Stimulated activated CD4-positive, alpha-beta T cell treated with anti-CD3 and anti-CD28 coated beads, Interleukin-2, amount 100 ng/mL, for 4 hours (primary cell): ENCODE results near the gene STRAP.

ENCODE experiments used
- DNase-seq: peaks from one replicate; pipeline ENCODE4 v3.0.0-alpha.2; 2020; ENCODE audit warnings: low read depth

The STRAP gene, protein sequence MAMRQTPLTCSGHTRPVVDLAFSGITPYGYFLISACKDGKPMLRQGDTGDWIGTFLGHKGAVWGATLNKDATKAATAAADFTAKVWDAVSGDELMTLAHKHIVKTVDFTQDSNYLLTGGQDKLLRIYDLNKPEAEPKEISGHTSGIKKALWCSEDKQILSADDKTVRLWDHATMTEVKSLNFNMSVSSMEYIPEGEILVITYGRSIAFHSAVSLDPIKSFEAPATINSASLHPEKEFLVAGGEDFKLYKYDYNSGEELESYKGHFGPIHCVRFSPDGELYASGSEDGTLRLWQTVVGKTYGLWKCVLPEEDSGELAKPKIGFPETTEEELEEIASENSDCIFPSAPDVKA

DNA sequence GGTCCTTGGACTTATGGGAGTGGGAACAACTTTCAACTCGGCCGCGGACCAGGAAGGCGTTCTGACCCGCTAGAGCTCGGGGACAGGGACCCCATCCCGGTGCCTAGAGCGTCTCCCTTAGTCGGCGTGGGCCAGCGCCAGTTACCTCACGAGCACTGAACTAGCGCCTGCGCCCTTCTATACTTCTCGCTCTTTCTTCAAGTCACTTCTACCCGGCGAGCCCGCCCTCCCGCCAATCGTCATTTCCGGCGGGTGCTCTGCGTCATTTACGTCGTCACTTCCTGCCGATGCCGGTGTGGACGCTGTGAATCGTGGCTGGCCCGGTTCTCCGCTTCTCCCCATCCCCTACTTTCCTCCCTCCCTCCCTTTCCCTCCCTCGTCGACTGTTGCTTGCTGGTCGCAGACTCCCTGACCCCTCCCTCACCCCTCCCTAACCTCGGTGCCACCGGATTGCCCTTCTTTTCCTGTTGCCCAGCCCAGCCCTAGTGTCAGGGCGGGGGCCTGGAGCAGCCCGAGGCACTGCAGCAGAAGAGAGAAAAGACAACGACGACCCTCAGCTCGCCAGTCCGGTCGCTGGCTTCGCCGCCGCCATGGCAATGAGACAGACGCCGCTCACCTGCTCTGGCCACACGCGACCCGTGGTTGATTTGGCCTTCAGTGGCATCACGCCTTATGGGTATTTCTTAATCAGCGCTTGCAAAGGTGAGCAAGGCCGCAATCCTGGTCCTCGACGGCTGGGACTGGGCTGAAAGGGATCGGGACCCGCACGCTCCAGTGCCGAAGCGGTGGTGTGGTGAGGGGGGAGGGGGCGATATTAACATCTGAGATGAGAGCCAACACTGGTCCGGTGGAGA is at the start of gene STRAP:
Gene STRAP (plus strand): TSS at position 270 of the 854 bp plus-strand sequence. CDS start 321 bp downstream, at position 591.
- peak; percentile 93 for DNase-seq

DNA sequence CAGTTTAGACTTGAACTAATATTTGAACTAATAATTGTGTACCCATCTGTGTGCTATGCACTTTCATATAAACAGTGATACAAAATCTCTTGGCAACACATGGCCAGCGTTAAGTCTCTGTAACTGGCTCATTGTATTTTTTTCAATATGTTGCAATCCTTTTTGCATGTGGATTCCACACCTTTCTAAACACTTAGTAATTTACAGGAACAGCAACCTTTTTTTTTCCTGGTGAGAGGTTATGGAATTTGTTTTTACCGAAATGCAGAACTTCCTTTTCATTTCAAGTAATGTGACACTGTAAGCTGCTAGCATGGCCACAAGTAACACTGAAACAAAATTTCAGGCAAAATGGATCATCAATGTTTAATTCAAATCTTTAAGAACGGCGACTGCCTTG is 47.6 kb upstream of the STRAP start:
- DNase-seq: no peak

DNA sequence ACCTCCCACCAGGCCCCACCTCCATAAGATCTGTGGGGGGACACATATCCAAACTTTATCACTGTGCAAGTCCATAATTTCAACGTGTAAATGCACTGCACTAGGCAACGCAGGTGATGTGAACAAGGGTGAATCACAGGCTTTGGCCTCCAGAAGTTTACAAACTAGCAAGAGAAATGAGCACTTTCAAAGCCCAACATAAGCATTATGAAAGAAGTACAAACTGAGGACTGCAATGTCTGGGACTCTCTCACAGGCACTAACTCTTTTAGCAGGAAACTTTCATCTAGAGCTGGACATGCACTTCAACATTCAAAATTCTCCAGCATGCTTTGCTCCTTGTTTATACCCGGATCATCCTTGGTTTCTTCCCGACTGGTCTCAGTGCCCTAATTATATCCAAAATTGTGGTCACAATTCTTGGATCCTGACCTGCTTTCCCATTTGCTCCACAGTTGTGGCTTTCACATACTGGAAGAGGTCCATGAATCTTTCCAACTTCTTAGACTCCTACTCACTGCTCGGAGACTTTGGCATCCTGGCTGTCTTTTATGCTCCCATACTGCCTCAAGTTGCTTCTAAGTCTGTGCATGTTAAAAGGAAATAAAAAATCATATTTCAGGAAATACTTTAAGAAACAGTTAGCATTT is 44.9 kb upstream of the STRAP start:
- DNase-seq: no peak

DNA sequence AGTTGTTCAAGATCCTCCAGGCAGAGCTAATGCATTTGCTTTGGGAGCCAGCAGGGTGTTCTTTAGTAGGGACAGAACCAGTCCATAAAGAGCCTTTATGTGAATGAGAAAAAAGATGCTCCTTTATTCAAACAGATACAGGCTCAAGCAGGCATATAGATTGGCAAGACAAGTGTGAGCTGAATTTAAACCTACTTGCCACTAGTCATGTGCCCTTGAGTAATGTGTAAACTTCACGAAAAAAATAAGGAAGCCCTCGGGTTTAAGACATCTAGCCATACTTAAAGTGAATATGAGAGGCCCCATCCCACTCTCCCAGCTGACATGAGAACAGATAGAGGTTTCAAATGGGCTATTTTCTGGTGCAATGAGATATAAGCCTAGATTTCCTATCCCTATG is 43.1 kb upstream of the STRAP start:
- DNase-seq: no peak

DNA sequence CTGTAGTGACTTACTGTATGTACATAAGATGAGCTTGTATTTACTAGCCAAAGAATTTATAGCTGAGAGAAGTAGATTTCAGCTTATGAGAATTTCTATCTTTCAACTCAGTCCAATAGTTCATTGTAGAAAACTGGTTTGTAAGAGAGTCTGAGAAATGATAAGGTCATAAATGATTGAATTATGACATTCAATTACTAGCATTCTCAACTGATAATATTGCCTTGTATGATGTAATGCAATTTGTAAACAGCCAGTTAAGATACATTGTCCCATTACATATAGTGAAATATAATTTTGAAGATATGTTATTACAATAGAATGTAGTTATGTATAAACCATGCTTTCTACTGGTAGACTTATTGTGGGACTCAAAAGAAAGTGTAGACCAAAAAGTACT is 42.5 kb upstream of the STRAP start:
- no peak for DNase-seq

DNA sequence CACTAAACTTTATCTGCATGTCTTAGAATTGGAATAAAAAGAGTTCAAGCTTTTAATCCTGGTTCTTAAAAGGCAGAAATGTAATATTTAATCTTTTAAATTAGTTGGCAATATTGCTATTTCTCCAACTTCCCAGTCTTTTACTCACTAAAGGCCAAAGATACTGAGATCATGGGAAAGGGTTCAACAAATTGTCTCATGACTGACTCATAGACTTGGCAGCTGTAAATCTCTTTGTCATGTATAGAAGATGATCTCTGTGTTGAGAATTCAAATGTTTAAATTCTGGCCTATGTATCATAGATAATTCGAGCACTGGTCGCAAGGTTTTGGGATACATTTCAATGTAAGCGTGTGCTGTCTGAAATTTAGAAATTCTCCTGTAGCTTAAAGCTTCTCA is 40.1 kb upstream of the STRAP start:
- DNase-seq: no peak

DNA sequence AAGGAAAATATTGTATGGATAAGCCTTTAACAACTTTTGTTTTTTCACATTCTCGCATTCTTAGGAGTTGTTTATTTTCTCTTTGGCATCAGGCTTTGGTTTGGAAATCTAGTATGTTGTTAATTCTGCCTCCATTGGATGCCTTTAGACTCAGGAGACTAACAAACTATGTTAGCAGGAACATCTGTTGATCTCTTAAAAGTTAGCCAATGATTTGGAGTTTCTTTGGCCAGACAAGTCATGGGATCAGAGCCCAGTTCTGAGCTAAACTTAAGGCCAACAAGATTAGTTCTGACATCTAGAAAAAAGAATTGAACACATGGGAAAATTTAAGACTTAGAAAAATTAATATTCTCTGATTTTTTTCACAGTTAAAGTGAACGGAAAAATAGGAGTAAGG is 35.3 kb upstream of the STRAP start:
- DNase-seq: no peak

DNA sequence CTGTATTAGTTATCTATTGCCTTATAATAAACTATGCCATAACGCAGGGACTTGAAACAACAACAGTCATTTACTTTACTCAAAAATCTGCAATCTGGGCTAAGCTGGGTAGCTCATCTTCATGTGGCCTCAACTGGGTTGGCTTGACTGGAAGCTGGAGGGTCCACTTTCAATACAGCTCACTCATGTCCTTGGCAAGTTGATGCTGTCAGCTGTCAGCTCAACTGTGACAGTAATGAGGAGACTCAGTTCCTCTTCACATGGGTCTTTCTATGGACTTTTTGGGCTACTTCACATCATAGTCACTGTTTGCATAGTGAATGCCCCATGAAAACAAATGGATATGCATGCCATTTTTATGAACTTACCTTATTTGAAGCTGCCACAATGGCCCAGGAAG is 33.6 kb upstream of the STRAP start:
- DNase-seq: no peak

DNA sequence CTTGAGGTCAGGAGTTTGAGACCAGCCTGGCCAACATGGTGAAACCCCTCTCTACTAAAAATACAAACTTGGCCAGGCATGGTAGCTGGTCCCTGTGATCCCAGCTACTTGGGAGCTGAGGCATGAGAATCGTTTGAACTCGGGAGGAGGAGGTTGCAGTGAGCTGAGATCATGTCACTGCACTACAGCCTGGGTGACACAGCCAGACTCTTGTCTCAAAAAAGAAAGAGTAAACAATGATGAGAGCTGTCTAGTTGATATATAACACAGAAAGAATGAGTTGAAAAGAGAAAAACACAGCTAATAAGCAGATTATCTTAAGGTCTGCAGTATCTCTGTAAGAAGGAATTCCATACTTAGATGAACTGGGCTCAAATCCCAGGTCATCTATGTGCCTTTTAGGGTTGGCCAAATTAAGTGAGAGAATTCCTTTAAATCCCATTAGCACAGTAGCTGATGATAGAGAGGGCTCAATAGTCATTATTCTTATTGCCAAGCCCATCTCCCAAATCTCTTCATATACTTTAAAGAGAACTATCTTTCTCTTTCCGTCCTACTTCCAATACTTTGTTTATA is 31.1 kb upstream of the STRAP start:
- no peak for DNase-seq

DNA sequence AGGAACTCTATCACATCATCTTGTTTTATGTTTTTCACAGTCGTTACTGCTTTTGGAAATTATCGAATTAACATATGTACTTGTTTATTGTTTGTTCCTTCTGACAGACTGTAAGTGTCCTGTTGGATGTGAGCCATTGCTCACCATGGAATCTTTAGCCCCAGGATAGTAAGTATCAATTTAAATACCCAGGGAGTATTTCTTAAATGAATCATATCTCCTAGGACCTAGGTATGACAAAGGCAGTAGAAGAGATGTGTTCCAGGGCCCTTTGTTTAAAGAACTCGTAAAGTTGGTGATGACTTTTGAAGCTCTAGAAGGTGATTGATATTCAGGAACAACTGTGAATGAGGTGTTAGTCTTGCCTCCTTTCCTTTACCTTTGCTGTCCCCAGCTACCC is 30.3 kb upstream of the STRAP start:
- DNase-seq: no peak

DNA sequence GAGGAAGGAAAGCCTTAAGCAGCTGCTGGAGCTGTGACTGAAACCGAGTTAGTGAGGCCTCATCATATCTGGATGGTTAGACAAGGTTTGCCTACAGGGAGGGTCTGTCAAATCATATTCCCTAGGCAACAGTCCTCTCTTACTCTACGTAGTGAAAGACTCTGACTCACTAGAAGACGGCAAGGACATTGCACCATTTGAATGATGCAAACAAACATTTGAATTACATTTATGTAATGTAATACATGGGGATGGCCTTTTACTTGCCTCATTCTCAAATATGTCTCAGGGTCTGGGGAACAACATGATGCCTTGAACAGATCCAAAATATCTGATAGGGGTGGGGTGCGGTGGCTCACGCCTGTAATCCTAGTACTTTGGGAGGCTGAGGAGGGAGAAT is 29.8 kb upstream of the STRAP start:
- no peak for DNase-seq

DNA sequence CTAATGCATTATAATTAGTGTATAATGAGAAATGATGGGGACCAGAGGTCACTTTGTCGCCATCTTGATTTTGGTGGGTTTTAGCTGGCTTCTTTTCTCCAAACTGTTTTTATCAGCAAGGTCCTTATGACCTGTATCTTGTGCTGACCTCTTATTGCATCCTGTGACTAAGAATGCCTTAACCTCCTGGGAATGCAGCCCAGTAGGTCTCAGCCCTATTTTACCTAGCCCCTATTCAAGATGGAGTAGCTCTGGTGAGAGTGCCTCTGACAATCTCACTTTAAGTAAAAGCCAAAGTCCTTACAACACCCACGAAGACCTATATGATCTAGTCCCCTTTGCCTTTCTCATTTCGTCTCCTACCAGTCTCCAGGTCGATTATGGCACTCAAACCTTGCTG is 28.3 kb upstream of the STRAP start:
- no peak for DNase-seq

DNA sequence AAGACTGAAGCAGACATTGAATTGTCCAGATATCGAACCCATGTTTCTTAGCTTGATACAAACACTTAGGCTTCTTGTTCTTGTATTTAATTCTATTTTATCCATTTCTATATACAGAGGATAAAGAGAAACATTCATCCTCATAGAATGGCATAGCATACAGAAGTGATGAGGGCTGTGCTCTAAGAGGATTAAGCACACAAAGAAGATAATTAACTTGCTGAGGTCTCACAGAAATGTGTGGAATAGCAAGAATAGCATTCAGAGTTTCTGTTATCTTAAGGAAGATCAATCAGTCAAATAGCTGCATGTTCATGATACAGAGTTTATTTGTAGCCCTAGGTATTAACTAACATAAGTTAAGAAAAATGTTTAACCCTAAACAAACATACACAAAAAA is 27.3 kb upstream of the STRAP start:
- no peak for DNase-seq

DNA sequence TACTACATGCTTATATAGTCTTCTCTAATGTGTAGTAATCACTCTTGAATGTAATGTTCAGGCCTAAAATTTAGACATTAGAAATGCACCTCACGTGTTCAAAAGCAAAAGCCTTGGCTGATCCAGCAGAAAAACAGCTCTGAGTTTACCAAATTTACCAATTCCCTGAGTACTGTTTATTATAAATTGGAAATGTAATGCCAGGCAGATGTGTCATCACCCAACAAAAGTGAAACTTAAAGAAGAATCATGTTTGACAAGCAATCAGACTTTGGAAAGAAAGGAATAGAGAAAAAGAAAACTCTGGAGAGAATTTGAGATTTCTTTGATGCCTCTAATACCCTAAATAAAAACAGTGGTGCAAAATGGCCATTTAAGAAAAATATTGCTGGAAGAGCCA is 26.5 kb upstream of the STRAP start:
- no peak for DNase-seq

DNA sequence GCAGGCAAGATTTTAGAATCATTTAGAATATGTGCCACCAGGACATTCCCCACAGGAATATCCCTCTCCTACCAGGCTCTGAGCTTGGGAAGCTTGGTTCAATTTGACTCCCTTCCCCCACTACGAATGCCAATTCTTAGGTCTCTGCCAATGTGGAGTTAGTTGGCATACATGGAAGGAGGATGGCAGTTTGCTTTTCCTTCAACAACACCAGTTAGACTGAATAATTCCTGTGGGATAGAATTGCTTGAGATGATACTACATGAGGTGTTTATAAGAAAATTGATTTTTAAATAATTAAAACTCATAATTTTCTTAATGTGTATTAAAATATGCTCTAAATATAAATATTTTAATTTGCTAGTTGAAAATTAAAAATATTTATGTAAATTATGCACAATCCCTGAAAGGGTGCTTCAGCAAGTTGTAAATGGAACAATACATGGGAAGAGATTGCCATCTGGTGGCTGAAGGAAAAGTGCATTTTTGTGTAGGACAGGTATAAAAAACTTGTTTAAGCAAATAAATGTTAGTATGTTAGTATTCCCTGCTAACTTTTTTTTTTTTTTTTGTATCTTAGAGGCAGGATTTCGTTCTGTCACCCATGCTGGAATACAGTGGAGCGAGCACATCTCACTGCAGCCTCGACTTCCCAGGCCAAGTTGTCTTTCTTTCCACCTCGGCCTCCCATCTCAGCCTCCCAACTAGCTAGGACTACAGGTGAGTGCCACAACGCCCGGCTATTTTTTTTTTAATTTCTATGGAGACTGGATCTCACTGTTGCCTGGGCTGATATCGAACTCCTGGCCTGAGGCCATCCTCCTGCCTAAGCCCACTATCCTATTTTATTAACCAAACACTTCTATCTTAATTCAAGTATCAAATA is 25.8 kb upstream of the STRAP start:
- DNase-seq: peak; percentile 32

DNA sequence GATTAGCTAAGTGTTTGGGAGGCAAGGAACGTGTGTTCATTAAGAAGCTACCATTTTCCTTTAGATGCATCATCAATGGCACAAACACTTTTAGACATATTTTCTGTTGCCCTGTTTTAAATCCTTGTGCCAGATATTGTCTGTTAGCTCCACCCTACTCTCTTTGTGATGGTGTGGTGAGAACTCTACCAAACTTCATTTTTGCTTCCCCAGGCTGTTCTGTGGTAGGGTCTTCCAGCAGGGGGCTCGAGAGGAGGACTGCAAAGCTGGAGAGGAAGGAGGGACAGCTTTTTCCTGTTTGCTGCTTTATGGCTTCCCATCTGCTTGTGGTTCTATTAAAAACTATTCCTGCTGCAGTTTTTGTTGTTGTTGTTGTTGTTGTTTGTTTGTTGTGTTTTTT is 23.8 kb upstream of the STRAP start:
- DNase-seq: no peak

DNA sequence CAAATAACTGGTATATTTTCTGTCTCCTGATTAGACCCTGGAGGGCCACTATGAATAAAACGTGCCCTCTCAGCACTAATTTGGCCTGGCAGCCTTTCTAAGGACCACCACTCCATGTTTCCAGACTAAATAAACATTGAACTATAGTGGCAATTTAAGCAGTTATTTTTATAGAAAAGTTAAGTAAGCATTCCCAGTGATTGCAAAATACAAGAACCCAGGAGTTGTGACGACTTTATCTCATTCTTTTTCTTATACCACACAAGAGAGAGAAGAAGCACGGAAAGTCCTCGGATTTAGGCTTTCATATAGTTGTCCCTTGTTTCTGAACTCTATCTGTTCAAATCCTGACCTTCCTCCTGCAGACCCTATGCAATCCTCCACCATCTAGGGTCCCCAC is 23.1 kb upstream of the STRAP start:
- DNase-seq: no peak

DNA sequence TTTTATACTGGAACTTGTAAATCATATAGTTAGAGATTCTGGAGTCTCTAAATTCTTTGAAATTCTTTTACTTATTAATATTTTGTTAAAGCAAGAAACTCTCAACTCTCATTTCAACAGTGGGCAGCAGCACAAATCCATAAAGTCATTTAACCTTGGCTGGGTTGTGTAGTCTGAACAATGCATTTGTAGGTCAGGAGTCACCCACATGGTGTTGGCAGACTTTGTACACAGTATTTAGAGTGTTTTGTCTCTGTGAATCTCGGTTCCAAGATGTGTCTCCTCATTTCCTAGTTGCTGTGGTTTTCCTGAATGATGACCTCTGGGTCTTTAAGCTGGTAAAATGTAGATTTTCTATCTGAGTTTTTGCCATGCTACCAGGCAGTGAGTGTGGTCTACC is 20.8 kb upstream of the STRAP start:
- no peak for DNase-seq

DNA sequence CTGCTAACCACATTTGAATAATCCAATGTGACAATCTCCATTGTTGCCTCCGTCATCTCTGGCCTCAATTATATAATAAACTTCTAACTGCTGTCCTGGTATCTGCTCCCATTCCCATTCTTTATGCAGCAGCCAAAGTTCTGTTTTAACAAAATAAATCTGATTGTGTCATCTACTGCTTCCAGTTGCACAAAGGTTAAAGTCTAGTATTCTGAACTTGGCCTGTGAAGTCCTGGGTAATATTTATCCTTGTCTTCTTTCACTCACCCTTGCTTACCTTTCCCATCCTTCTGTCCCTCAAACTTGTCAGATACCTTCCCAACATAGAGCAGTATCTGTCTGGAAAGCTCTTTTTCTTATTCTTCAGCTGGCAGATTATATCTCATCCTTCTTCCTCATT is 19.3 kb upstream of the STRAP start:
- DNase-seq: no peak

DNA sequence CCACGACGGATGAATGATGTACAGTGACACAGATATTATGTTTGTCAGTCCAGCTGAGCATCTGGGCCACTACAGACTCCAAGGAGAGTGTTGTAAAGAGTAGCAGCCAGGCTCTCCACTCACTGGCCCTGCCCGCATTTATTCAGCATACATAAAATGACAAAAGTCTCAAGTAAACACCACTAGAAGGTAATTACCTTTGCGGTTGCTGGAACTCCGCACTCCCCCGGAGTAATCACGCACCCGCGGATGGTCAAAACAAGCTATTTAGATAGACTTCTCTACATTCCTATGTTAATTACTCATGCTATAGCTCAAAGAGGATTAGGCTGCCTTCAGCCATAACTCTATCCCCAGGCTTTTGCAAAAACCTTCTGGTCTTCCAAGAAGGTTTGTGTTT is 18.8 kb upstream of the STRAP start:
- no peak for DNase-seq

DNA sequence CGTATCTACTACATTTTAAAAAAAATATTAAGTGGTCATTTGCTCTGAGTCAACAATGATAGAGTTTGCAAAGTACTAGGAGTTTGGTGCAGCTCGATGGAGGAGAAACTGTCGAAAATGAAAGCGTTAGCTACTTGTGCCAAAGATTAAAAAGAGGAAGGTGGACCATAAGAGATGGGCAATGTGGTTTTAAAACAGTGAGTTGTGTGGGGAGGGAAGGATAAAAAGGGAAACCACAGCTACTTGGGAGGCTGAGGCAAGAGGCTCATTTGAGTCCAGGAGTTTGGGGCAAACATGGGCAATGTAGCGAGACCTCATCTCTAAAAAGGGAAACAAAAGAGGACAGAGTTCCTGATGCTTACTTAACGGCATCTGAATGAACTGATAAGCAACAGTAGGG is 18.2 kb upstream of the STRAP start:
- no peak for DNase-seq

DNA sequence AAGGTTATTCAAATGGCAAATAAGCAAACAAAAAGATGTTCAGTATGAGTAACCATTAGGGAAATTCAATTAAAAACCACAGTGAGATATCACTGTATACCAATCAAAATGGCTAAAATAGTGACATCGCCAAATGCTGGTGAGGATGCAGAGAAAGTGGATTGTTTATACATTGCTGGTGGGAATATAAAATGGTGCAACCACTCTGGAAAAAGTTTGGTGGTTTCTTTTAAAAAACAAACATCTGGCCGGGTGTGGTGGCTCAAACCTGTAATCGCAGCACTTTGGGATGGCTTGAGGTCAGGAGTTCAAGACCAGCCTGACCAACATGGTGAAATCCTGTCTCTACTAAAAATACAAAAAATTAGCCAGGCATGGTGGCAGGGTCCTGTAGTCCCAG is 14.0 kb upstream of the STRAP start:
- DNase-seq: no peak
